HG02981 (cell line): Measurements from ENCODE around the gene SENP1.

Experiments used
- ATAC-seq: cut with Tn5 transposase; IDR thresholded peaks from one replicate; pipeline ENCODE4 v1.9.1; 2021; ENCODE audit warnings: mild to moderate bottlenecking, moderate library complexity; ENCODE audit not compliant: unreplicated experiment

The SENP1 gene

GRCh38 chr12:48068457-48068856, 37.4 kb downstream of the SENP1 start:
- no peak for ATAC-seq

- no peak for ATAC-seq
Measured at GRCh38 chr12:48067250-48067938, 38.5 kb downstream of the SENP1 start.

- ATAC-seq: no peak
Measured at GRCh38 chr12:48065041-48065440, 40.8 kb downstream of the SENP1 start.

- no peak for ATAC-seq
Measured at GRCh38 chr12:48063530-48063929, 42.3 kb downstream of the SENP1 start.

GRCh38 chr12:48061938-48062719, 43.8 kb downstream of the SENP1 start:
- ATAC-seq: no peak

- ATAC-seq: no peak
Measured at GRCh38 chr12:48060474-48060873, 45.4 kb downstream of the SENP1 start.

- ATAC-seq: no peak
Measured at GRCh38 chr12:48058771-48059170, 47.1 kb downstream of the SENP1 start.

GRCh38 chr12:48054955-48055821, 50.7 kb downstream of the SENP1 start:
- no peak for ATAC-seq

GRCh38 chr12:48053883-48054282, 52.0 kb downstream of the SENP1 start:
- no peak for ATAC-seq

GRCh38 chr12:48053122-48053521, 52.8 kb downstream of the SENP1 start:
- no peak for ATAC-seq

- ATAC-seq: no peak
Measured at GRCh38 chr12:48051681-48052080, 54.2 kb downstream of the SENP1 start.

- no peak for ATAC-seq
Measured at GRCh38 chr12:48050174-48050573, 55.7 kb downstream of the SENP1 start.

GRCh38 chr12:48045965-48046518, 59.8 kb downstream of the SENP1 start:
- no peak for ATAC-seq

GRCh38 chr12:48045061-48045846, 60.6 kb downstream of the SENP1 start:
- no peak for ATAC-seq

GRCh38 chr12:48044396-48044795, 61.5 kb downstream of the SENP1 start:
- no peak for ATAC-seq

GRCh38 chr12:48043771-48044170, 62.1 kb downstream of the SENP1 start:
- no peak for ATAC-seq

- no peak for ATAC-seq
Measured at GRCh38 chr12:48041591-48042423, 64.1 kb downstream of the SENP1 start.

GRCh38 chr12:48040354-48040753, 65.5 kb downstream of the SENP1 start:
- no peak for ATAC-seq

- ATAC-seq: no peak
Measured at GRCh38 chr12:48039151-48039550, 66.7 kb downstream of the SENP1 start.
